Suprapubic skin (tissue), 4 donors: ENCODE results near the gene MEIS3. TPM values are rescaled to one million over a fixed set of nuclear protein-coding genes. Genes with fewer than 3 reads are reported as not detected.
A peak's percentile ranks its signal among the peaks of the same experiment; 100 is the strongest.

Experiments
- DNase-seq, 2 donors: peaks; one replicate each; pipeline ENCODE4 v3.0.0-alpha.2; 2019; ENCODE audit warnings: low spot score in 2 of 2
- H3K27ac ChIP-seq: fragments of 200-600 bp; sonication (generic); one replicate; pipeline ENCODE4 v1.5.1; 2019
- H3K27me3 ChIP-seq: fragments of 200-600 bp; sonication (generic); one replicate; pipeline ENCODE4 v1.5.1; 2019
- H3K36me3 ChIP-seq: fragments of 200-600 bp; sonication (generic); one replicate; pipeline ENCODE4 v1.5.1; 2019
- H3K4me1 ChIP-seq: fragments of 200-600 bp; sonication (generic); one replicate; pipeline ENCODE4 v1.5.1; 2019
- H3K4me3 ChIP-seq: fragments of 200-600 bp; sonication (generic); one replicate; pipeline ENCODE4 v1.5.1; 2019; ENCODE audit warnings: mild to moderate bottlenecking
- H3K9me3 ChIP-seq: fragments of 200-600 bp; sonication (generic); one replicate; pipeline ENCODE4 v1.5.1; 2019
- CTCF ChIP-seq, 2 donors: fragments of 200-600 bp in 1 of 2; fragments of 450-650 bp in 1 of 2; sonication (generic) in 1 of 2; IDR thresholded peaks; one replicate each; pipeline ENCODE4 v1.5.1; 2016 to 2019; ENCODE audit warnings: antibody characterized with exemption in 2 of 2, mild to moderate bottlenecking in 1 of 2, moderate library complexity in 1 of 2
- EP300 ChIP-seq: sonication (generic); formaldehyde crosslinking; IDR thresholded peaks from one replicate; pipeline ENCODE4 v1.6.1; 2017; ENCODE audit warnings: antibody characterized with exemption
- POLR2A ChIP-seq, 2 donors: fragments of 450-650 bp; IDR thresholded peaks; one replicate each; pipeline ENCODE4 v1.6.1; 2017; ENCODE audit warnings: antibody characterized with exemption in 2 of 2, mild to moderate bottlenecking in 2 of 2, moderate library complexity in 2 of 2
- POLR2AphosphoS5 ChIP-seq, 3 donors: sonication (generic); formaldehyde crosslinking; IDR thresholded peaks; one replicate each; pipeline ENCODE4 v1.6.1; 2017; ENCODE audit warnings: antibody characterized with exemption in 3 of 3
- WGBS: methylation state at CpG from one replicate; pipeline ENCODE4 v1.1.5; 2018; 5-methylcytosine and 5-hydroxymethylcytosine counted together
- total RNA-seq, 4 donors: library from RNA; depleted of rRNA; stranded (reverse); fragments of >200 nt; gene quantifications; one replicate each; pipeline ENCODE4 v1.1.0, GENCODE V29; 2016

The MEIS3 gene
- total RNA-seq, 4 donors from 2014 or later = 1.6 to 5.5 (median 3.1) TPM

GRCh38 chr19:47459477-47459876 is 40.1 kb upstream of the MEIS3 start:
- TF ChIP-seq POLR2AphosphoS5 (IDR thresholded peaks at IDR 0.05) (no peak), EP300 (no peak), POLR2A (IDR thresholded peaks at IDR 0.05) (no peak), CTCF (IDR thresholded peaks at IDR 0.05) (no peak)
- Histone ChIP-seq H3K4me1 (peaks cover 12% of the 10 kb centered on the region), H3K27ac (no peak overlapping the region), H3K4me3 (no peak overlapping the region), H3K36me3 (no peaks in the 10 kb centered on the region), H3K9me3 (no peaks in the 10 kb centered on the region), H3K27me3 (peaks cover 55% of the 10 kb centered on the region)
- no peak for DNase-seq
- WGBS = 90% methylated on average over 14 of the region's 14 CpGs

GRCh38 chr19:47458672-47459071 is 39.3 kb upstream of the MEIS3 start:
- Histone ChIP-seq H3K9me3 (no peaks in the 10 kb centered on the region), H3K27ac (no peak overlapping the region), H3K4me3 (no peak overlapping the region), H3K4me1 (peaks cover 12% of the 10 kb centered on the region), H3K36me3 (no peaks in the 10 kb centered on the region), H3K27me3 (peaks cover 55% of the 10 kb centered on the region)
- no peak for TF ChIP-seq POLR2AphosphoS5 (IDR thresholded peaks at IDR 0.05)
- TF ChIP-seq POLR2A (IDR thresholded peaks at IDR 0.05) = no peak
- TF ChIP-seq EP300 = no peak
- TF ChIP-seq CTCF (IDR thresholded peaks at IDR 0.05) = no peak
- DNase-seq = no peak
- WGBS = 30% methylated on average over 5 of the region's 5 CpGs

GRCh38 chr19:47456721-47457474 is 37.6 kb upstream of the MEIS3 start:
- WGBS = 34% methylated on average over 27 of the region's 77 CpGs
- Histone ChIP-seq H3K27ac (no peak overlapping the region), H3K9me3 (no peaks in the 10 kb centered on the region), H3K27me3 (peaks cover 55% of the 10 kb centered on the region), H3K36me3 (no peaks in the 10 kb centered on the region), H3K4me3 (peak overlapping the region; percentile 16), H3K4me1 (peaks cover 12% of the 10 kb centered on the region)
- DNase-seq = no peak
- TF ChIP-seq POLR2AphosphoS5 (IDR thresholded peaks at IDR 0.05) = no peak
- no peak for TF ChIP-seq CTCF (IDR thresholded peaks at IDR 0.05)

- no peak overlapping the region for H3K4me3 ChIP-seq
- no peak for DNase-seq
- H3K27ac ChIP-seq = no peak overlapping the region
- no peak for TF ChIP-seq CTCF (IDR thresholded peaks at IDR 0.05)
- no peak for TF ChIP-seq POLR2A (IDR thresholded peaks at IDR 0.05)
- no peak for TF ChIP-seq POLR2AphosphoS5 (IDR thresholded peaks at IDR 0.05)
- TF ChIP-seq EP300 = no peak
- H3K4me1 ChIP-seq = peaks cover 15% of the 10 kb centered on the region
- 60% methylated on average over 7 of the region's 7 CpGs for WGBS
- H3K36me3 ChIP-seq = no peaks in the 10 kb centered on the region
- H3K9me3 ChIP-seq = no peaks in the 10 kb centered on the region
- peaks cover 47% of the 10 kb centered on the region for H3K27me3 ChIP-seq
These were observed 31.2 kb upstream of the MEIS3 start for GRCh38 chr19:47450478-47450877.

GRCh38 chr19:47448360-47448727 is 29.0 kb upstream of the MEIS3 start:
- H3K27ac ChIP-seq = no peak overlapping the region
- H3K36me3 ChIP-seq = no peaks in the 10 kb centered on the region
- TF ChIP-seq POLR2A (IDR thresholded peaks at IDR 0.05) = no peak
- TF ChIP-seq CTCF (IDR thresholded peaks at IDR 0.05) = no peak
- TF ChIP-seq EP300 = no peak
- no peak for TF ChIP-seq POLR2AphosphoS5 (IDR thresholded peaks at IDR 0.05)
- H3K27me3 ChIP-seq = peaks cover 68% of the 10 kb centered on the region
- 29% methylated on average over 9 of the region's 9 CpGs for WGBS
- no peaks in the 10 kb centered on the region for H3K9me3 ChIP-seq
- no peak overlapping the region for H3K4me3 ChIP-seq
- no peak for DNase-seq
- peaks cover 26% of the 10 kb centered on the region for H3K4me1 ChIP-seq
